ENCODE data around the gene FBXO27. TPM values are rescaled to one million over a fixed set of nuclear protein-coding genes. Genes with fewer than 3 reads are reported as not detected.

The FBXO27 gene
- total and polyA plus RNA-seq, 2 of the 8 experiments (the other 6 are each of a cell fraction or from before 2014, with no cell fraction given): 10.9 to 25.5 TPM

GRCh38 chr19:39037194-39037593 lies 4.8 kb upstream of the FBXO27 start:
- DNase-seq (ENCODE audit: low read depth in 1 of 2, low spot score in 2 of 2) (no peak), FAIRE-seq (no peak)
- Histone ChIP-seq H3K79me2 (ENCODE audit: control insufficient read depth in 1 of 2, insufficient read depth in 2 of 2, low read length in 2 of 2) (no peaks in the 10 kb centered on the region), H4K91ac (replicated peaks; ENCODE audit: insufficient read length, low read length) (no peak overlapping the region), H4K5ac (ENCODE audit: insufficient read length, low read depth, low read length) (no peak overlapping the region), H3K4me2 (ENCODE audit: insufficient read depth in 1 of 2, low read depth in 2 of 2, low read length in 2 of 2) (no peak overlapping the region), H3K27me3 (replicated peaks in 1 of 4; ENCODE audit: control insufficient read depth in 3 of 4, extremely low read depth in 1 of 4, insufficient read depth in 3 of 4, low read length in 3 of 4) (0 out of 7 replicates have a peak, but pooled peaks cover 0 to 2% (median 0%) of the 10 kb centered on the region in 4 experiments), H3K23ac (ENCODE audit: insufficient read length) (no peak overlapping the region), H4K8ac (ENCODE audit: extremely low read depth, insufficient read depth, low read length) (no peak overlapping the region), H3K27ac (ENCODE audit: low read depth, low read length) (no peak overlapping the region), H3K36me3 (ENCODE audit: control insufficient read depth in 2 of 4, insufficient read depth in 4 of 4, low read length in 3 of 4) (no peaks in the 10 kb centered on the region), H3K4me3 (ENCODE audit: extremely low read depth in 1 of 4, insufficient read depth in 2 of 4, low read depth in 3 of 4, low read length in 4 of 4) (no peak overlapping the region), H3K9me3 (ENCODE audit: insufficient read depth in 2 of 2, low read depth in 1 of 2, low read length in 1 of 2) (no peaks in the 10 kb centered on the region), H3K4me1 (replicated peaks in 1 of 4; ENCODE audit: control insufficient read depth in 3 of 4, insufficient read depth in 4 of 4, low read length in 3 of 4) (peaks cover 0 to 4% (median under 1%) of the 10 kb centered on the region in 4 experiments; a peak in 4 of 7 replicates), H2BK12ac (ENCODE audit: low read depth, low read length) (no peak overlapping the region), H2BK15ac (ENCODE audit: low read length) (no peak overlapping the region), H3K18ac (ENCODE audit: extremely low read depth, low read length) (no peak overlapping the region), H3K14ac (ENCODE audit: insufficient read length) (no peak overlapping the region), H2BK20ac (ENCODE audit: low read length) (no peak overlapping the region), H3K79me1 (ENCODE audit: low read depth, low read length) (no peaks in the 10 kb centered on the region), H3K23me2 (ENCODE audit: low read depth, low read length) (0 out of 2 replicates have a peak, but pooled peaks cover 2% of the 10 kb centered on the region), H3K9ac (replicated peaks in 1 of 4; ENCODE audit: extremely low read depth in 1 of 4, low read depth in 3 of 4, low read length in 3 of 4) (no peak overlapping the region), H2BK120ac (replicated peaks; ENCODE audit: low read depth, low read length) (no peak overlapping the region), H3K56ac (replicated peaks; ENCODE audit: insufficient read length, low read depth, low read length) (no peak overlapping the region), H3K4ac (replicated peaks; ENCODE audit: insufficient read length, low read depth, low read length) (no peak overlapping the region), H2BK5ac (ENCODE audit: low read depth, low read length) (no peak overlapping the region), H4K20me1 (replicated peaks in 1 of 2; ENCODE audit: control insufficient read depth in 1 of 2, insufficient read depth in 2 of 2, low read length in 2 of 2) (no peaks in the 10 kb centered on the region), H2AFZ (ENCODE audit: low read length) (no peak overlapping the region), H2AK5ac (ENCODE audit: low read depth, low read length) (no peak overlapping the region)
- WGBS, 2 experiments (ENCODE audit: extremely low coverage in 1 of 2, insufficient coverage in 1 of 2, insufficient read length in 1 of 2, insufficient replicate concordance in 2 of 2, low coverage in 1 of 2, low lambda C conversion rate in 2 of 2, missing lambda C conversion rate in 1 of 2): 68% methylated on average over 2 of the region's 2 CpGs; no CpG with 5 or more reads in 1 of the 2 experiments
- ChIA-PET CTCF (ENCODE audit: partially characterized antibody) (interaction anchor here (0.5 to 4.9 kb wide), 10 partner anchors 15 to 205 kb away, joined by 3 to 23 read pairs (median 4); no protein-coding TSS in a partner anchor), POLR2A (ENCODE audit: partially characterized antibody) (interaction anchor here (0.8 to 1.3 kb wide), 2 partner anchors 69 to 83 kb away, joined by 3 to 5 read pairs; no protein-coding TSS in a partner anchor)
- TF ChIP-seq BCL11A (IDR thresholded peaks at IDR 0.05; ENCODE audit: low read depth in 2 of 2, low read length in 2 of 2) (no peak), ATF3 (IDR thresholded peaks at IDR 0.05; ENCODE audit: insufficient read depth, low read depth, low read length) (no peak), TEAD4 (IDR thresholded peaks at IDR 0.05; ENCODE audit: low read depth, low read length) (no peak), JUN (IDR thresholded peaks at IDR 0.05; ENCODE audit: low read depth, low read length) (no peak), RNF2 (IDR thresholded peaks at IDR 0.05; ENCODE audit: borderline replicate concordance, low read depth, low read length, missing control alignments, poor library complexity, severe bottlenecking) (no peak), GABPA (IDR thresholded peaks at IDR 0.05; ENCODE audit: borderline replicate concordance, insufficient read depth, low read length) (no peak), CBX8 (IDR thresholded peaks at IDR 0.05; ENCODE audit: borderline replicate concordance, low read depth, low read length) (no peak), ATF2 (IDR thresholded peaks at IDR 0.05; ENCODE audit: low read length) (no peak), NANOG (IDR thresholded peaks at IDR 0.05; ENCODE audit: insufficient read depth, low read depth, low read length, poor library complexity, severe bottlenecking) (no peak), RXRA (IDR thresholded peaks at IDR 0.05; ENCODE audit: insufficient read depth, low read depth, low read length) (no peak)

All from H1 (cell line).